H1 (cell line): ENCODE measurements around the gene OR6N2.

ENCODE experiments used
- RAD21 ChIP-seq, 2 experiments: IDR thresholded peaks in 1 of 2; conservative IDR thresholded peaks in 1 of 2; 2 replicates each; pipeline ENCODE4 v1.6.1; 2011; ENCODE audit warnings: low read depth in 2 of 2, low read length in 2 of 2, improper control_type of control experiment in 1 of 2, inconsistent platforms in 1 of 2, mild to moderate bottlenecking in 1 of 2, moderate library complexity in 1 of 2
- TEAD4 ChIP-seq: IDR thresholded peaks from 2 replicates; pipeline ENCODE4 v1.6.1; 2012; ENCODE audit warnings: low read depth, low read length, inconsistent platforms, mixed read lengths
- YY1 ChIP-seq: IDR thresholded peaks from 2 replicates; pipeline ENCODE4 v1.6.1; 2011; ENCODE audit warnings: low read depth, mild to moderate bottlenecking, low read length

DNA sequence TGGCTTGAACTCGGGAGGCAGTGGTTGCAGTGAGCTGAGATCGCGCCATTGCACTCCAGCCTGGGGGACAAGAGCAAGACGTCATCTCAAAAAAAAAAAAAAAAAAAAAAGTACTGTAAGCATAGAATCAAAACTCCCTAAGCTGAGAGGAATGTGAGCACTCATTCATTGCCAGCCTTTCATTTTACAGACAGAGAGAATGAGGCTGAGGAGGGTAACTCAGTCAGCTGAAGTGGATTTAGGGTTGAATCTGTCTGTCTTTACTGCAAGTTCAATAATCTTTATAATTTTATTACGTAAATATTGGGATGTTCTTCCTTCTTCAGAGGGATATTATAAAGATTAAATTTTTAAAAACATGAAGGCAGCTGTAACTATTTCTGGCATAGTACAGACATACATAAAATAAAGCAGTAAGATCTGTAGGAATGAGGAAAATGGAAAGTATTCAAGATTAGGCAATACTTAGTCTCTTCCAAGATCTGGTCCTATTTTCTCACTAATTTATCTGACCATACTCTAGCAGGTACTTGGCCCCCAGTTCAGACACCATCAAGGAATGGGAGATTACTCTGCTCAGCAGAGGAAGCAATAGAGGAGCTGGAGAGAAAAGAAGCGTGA lies 26.0 kb upstream of the OR6N2 start:
- no peak for TF ChIP-seq TEAD4
- no peak for TF ChIP-seq RAD21 (IDR thresholded peaks at IDR 0.05 in 1 of 2, conservative IDR thresholded peaks at IDR 0.05 in 1 of 2; ENCODE audit: low read depth in 2 of 2, low read length in 2 of 2)
- no peak for TF ChIP-seq YY1
